ENCODE results near the gene ALOX15. TPM values are rescaled to one million over a fixed set of nuclear protein-coding genes. Genes with fewer than 3 reads are reported as not detected.
"Not testable (repeated sequence)": the region's sequence is repeated elsewhere in the genome, so short reads cannot be mapped to it uniquely, and the experiment has no call there.

The ALOX15 gene
- total RNA-seq, 1 experiment from 2014 or later, result 0.31 TPM

DNA sequence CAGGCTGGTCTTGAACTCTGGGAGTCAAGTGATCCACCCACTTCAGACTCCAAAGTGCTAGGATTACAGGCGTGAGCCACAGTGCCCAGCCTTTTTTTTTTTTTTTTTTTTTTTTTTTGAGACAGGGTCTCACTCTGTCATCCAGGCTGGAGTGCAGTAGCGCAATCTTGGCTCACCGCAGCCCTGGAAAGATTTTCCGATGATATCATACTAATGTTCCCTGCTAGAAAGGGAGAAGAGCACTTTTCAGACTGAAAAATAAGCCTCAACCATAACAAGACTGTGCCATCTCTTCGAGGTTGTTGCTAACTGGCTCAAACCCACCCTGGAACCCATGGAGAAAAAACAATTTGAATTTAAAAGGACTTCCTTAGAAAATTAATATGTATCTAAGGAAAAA lies 42.3 kb upstream of the ALOX15 start:
- not testable (repeated sequence) for H3K4me3 Mint-ChIP-seq; H3K9me3 Mint-ChIP-seq; H3K14ac ChIP-seq (ENCODE audit: insufficient read depth, low read length); H3K4me1 Mint-ChIP-seq; H4K91ac ChIP-seq (ENCODE audit: insufficient read length, low read depth, low read length); H3K27me3 ChIP-seq (ENCODE audit: insufficient read depth, low read length); H3K4ac ChIP-seq (ENCODE audit: low read depth, low read length); H3K9ac ChIP-seq (ENCODE audit: extremely low read depth, insufficient read length, low read length); H3K23ac ChIP-seq (ENCODE audit: insufficient read length, low read depth, low read length); H4K8ac ChIP-seq (replicated peaks; ENCODE audit: insufficient read length, low read depth, low read length); H2AFZ ChIP-seq (ENCODE audit: low read length); H3K56ac ChIP-seq (ENCODE audit: insufficient read length, low read depth, low read length); H3K4me2 ChIP-seq (ENCODE audit: insufficient read depth, insufficient read length, low read length); DNase-seq; H2BK15ac ChIP-seq (ENCODE audit: low read depth, low read length); H3K9me3 ChIP-seq (ENCODE audit: control insufficient read depth, low read depth, low read length); H2BK5ac ChIP-seq (ENCODE audit: insufficient read length, low read length); H3K23me2 ChIP-seq (ENCODE audit: insufficient read length, low read depth, low read length, poor library complexity, severe bottlenecking); H3K79me1 ChIP-seq (ENCODE audit: insufficient read depth, low read depth, low read length, poor library complexity, severe bottlenecking); H3K27ac ChIP-seq (ENCODE audit: insufficient read length, low read depth, low read length); H2BK20ac ChIP-seq (ENCODE audit: low read depth, low read length, poor library complexity, severe bottlenecking); H2BK12ac ChIP-seq (ENCODE audit: insufficient read length, low read depth, low read length); H3K18ac ChIP-seq (ENCODE audit: insufficient read length, low read depth, low read length); H4K5ac ChIP-seq (ENCODE audit: insufficient read length, low read depth, low read length); H3K4me1 ChIP-seq (ENCODE audit: insufficient read depth, low read length); H3T11ph ChIP-seq (ENCODE audit: low read length); H3K27me3 Mint-ChIP-seq (ENCODE audit: low read depth); H2AK5ac ChIP-seq (ENCODE audit: insufficient read length, low read length); H3K79me2 ChIP-seq (ENCODE audit: insufficient read depth, low read length); H2BK120ac ChIP-seq (ENCODE audit: low read depth, low read length, poor library complexity, severe bottlenecking); H4K20me1 ChIP-seq (ENCODE audit: control insufficient read depth, insufficient read depth, insufficient read length)
- H3K36me3 Mint-ChIP-seq (ENCODE audit: insufficient read depth in 1 of 3, low read depth in 3 of 3), result peaks cover 51 to 86% (median 83%) of the 10 kb centered on the region in 3 experiments
- H3K27ac Mint-ChIP-seq, result peak overlapping the region in 1 of 3 experiments; percentile 68; a peak in 1 of 7 replicates
- whole genome bisulfite sequencing (ENCODE audit: extremely low coverage, insufficient read length, low lambda C conversion rate), result no CpG with 5 or more reads among the region's 5 CpGs
